Sigmoid colon (tissue), 7 donors: ENCODE measurements around the gene NXPE4. TPM values are rescaled to one million over a fixed set of nuclear protein-coding genes. Genes with fewer than 3 reads are reported as not detected.

Experiments
- DNase-seq: peaks from one replicate; pipeline ENCODE4 v3.0.0-alpha.2; 2019
- H3K27ac ChIP-seq, 4 donors: fragments of 200-600 bp; sonication (generic); one replicate each; pipeline ENCODE4 v1.5.1; 2016 to 2019; ENCODE audit warnings: mild to moderate bottlenecking in 1 of 4
- H3K27me3 ChIP-seq, 3 donors: fragments of 200-600 bp; sonication (generic); one replicate each; pipeline ENCODE4 v1.5.1; 2019; ENCODE audit warnings: mild to moderate bottlenecking in 1 of 3
- H3K36me3 ChIP-seq, 4 donors: fragments of 200-600 bp; sonication (generic); one replicate each; pipeline ENCODE4 v1.5.1; 2016 to 2019
- H3K4me1 ChIP-seq, 4 donors: fragments of 200-600 bp; sonication (generic); one replicate each; pipeline ENCODE4 v1.5.1; 2017 to 2019
- H3K4me3 ChIP-seq, 4 donors: fragments of 200-600 bp; sonication (generic); one replicate each; pipeline ENCODE4 v1.5.1; 2017 to 2019; ENCODE audit warnings: mild to moderate bottlenecking in 2 of 4, moderate library complexity in 1 of 4
- H3K9me3 ChIP-seq, 4 donors: fragments of 200-600 bp in 3 of 4; sonication (generic) in 3 of 4; one replicate each; pipeline versions ENCODE4 v1.5.1 to v1.6.1; 2013 to 2019
- CTCF ChIP-seq, 4 experiments: fragments of 450-650 bp in 3 of 4; fragments of 200-600 bp in 1 of 4; IDR thresholded peaks; one replicate each; pipeline ENCODE4 v1.5.1; 2016 to 2019; ENCODE audit warnings: antibody characterized with exemption in 4 of 4, mild to moderate bottlenecking in 3 of 4, moderate library complexity in 2 of 4
- EP300 ChIP-seq, 4 donors: sonication (generic); formaldehyde crosslinking; IDR thresholded peaks; one replicate each; pipeline ENCODE4 v1.6.1; 2017; ENCODE audit warnings: antibody characterized with exemption in 4 of 4
- POLR2A ChIP-seq, 2 donors: fragments of 450-650 bp; IDR thresholded peaks; one replicate each; pipeline ENCODE4 v1.6.1; 2016; ENCODE audit warnings: antibody characterized with exemption in 2 of 2, mild to moderate bottlenecking in 2 of 2, moderate library complexity in 2 of 2
- POLR2AphosphoS5 ChIP-seq, 4 donors: sonication (generic); formaldehyde crosslinking; IDR thresholded peaks; one replicate each; pipeline ENCODE4 v1.6.1; 2017; ENCODE audit warnings: antibody characterized with exemption in 4 of 4
- WGBS, 2 donors: extraction: QIAGEN DNeasy Blood & Tissue Kit; methylation state at CpG; one replicate each; pipeline ENCODE4 v1.1.7; 2013; 5-methylcytosine and 5-hydroxymethylcytosine counted together
- intact Hi-C: fragments of 100-400 bp; cut with DNase I; formaldehyde crosslinking; loops from one replicate; pipeline ENCODE4 v1.15.1; 2023
- polyA plus RNA-seq, 3 donors: library from polyadenylated mRNA; stranded (reverse); fragments of 200-250 nt; gene quantifications; one replicate each; pipeline ENCODE4 v1.2.3, GENCODE V29; 2013
- total RNA-seq, 4 donors: library from RNA; depleted of rRNA; stranded (reverse); fragments of >200 nt; gene quantifications; one replicate each; pipeline ENCODE4 v1.1.0, GENCODE V29; 2016
- donor health status: healthy with polysubstance abuse.
- donor health status: Bipolar disorder and iron deficiency.
- donor health status: healthy.

NXPE4 gene
- total and polyA plus RNA-seq, 7 donors: 0.36 to 46.8 (median 37.8) TPM; not detected in 2

GRCh38 chr11:114556135-114556534 is 39.5 kb downstream of the NXPE4 start:
- Histone ChIP-seq H3K4me1 (no peaks in the 10 kb centered on the region), H3K9me3 (no peaks in the 10 kb centered on the region), H3K36me3 (no peaks in the 10 kb centered on the region), H3K4me3 (no peak overlapping the region), H3K27ac (no peak overlapping the region), H3K27me3 (no peaks in the 10 kb centered on the region)
- TF ChIP-seq CTCF (IDR thresholded peaks at IDR 0.05) (no peak), POLR2AphosphoS5 (IDR thresholded peaks at IDR 0.05) (no peak)
- 4 to 21% methylated on average over 1 of the region's 1 CpG for WGBS, 2 donors
- intact Hi-C loops: no loop called here
- no peak for DNase-seq

GRCh38 chr11:114553642-114554041 is 41.9 kb downstream of the NXPE4 start:
- Histone ChIP-seq H3K4me3 (no peak overlapping the region), H3K27ac (no peak overlapping the region), H3K4me1 (no peaks in the 10 kb centered on the region), H3K9me3 (no peaks in the 10 kb centered on the region), H3K27me3 (no peaks in the 10 kb centered on the region), H3K36me3 (no peaks in the 10 kb centered on the region)
- no peak for DNase-seq
- no peak for TF ChIP-seq CTCF (IDR thresholded peaks at IDR 0.05)
- no peak for TF ChIP-seq POLR2A (IDR thresholded peaks at IDR 0.05)
- TF ChIP-seq POLR2AphosphoS5 (IDR thresholded peaks at IDR 0.05): no peak
- TF ChIP-seq EP300 (IDR thresholded peaks at IDR 0.05): no peak
- 73 to 84% methylated on average over 2 of the region's 2 CpGs for WGBS, 2 donors
- intact Hi-C loops: no loop called here

- Histone ChIP-seq H3K27ac (no peak overlapping the region), H3K27me3 (no peaks in the 10 kb centered on the region), H3K4me3 (no peak overlapping the region), H3K9me3 (no peaks in the 10 kb centered on the region), H3K4me1 (no peaks in the 10 kb centered on the region), H3K36me3 (no peaks in the 10 kb centered on the region)
- intact Hi-C loops: no loop called here
- WGBS, 2 donors: 91 to 96% methylated on average over 4 of the region's 4 CpGs
- TF ChIP-seq POLR2AphosphoS5 (IDR thresholded peaks at IDR 0.05) (no peak), POLR2A (IDR thresholded peaks at IDR 0.05) (no peak), CTCF (IDR thresholded peaks at IDR 0.05) (no peak), EP300 (IDR thresholded peaks at IDR 0.05) (no peak)
- no peak for DNase-seq
Measured at GRCh38 chr11:114551060-114551459, 44.5 kb downstream of the NXPE4 start.

- Histone ChIP-seq H3K27ac (no peak overlapping the region), H3K4me3 (no peak overlapping the region), H3K27me3 (no peaks in the 10 kb centered on the region), H3K4me1 (peaks cover 0 to 11% (median 3%) of the 10 kb centered on the region in 4 donors), H3K36me3 (no peaks in the 10 kb centered on the region), H3K9me3 (no peaks in the 10 kb centered on the region)
- intact Hi-C loops: no loop called here
- DNase-seq: no peak
- 23 to 72% methylated on average over 2 of the region's 2 CpGs for WGBS, 2 donors
- TF ChIP-seq POLR2A (IDR thresholded peaks at IDR 0.05) (no peak), EP300 (IDR thresholded peaks at IDR 0.05) (no peak), CTCF (IDR thresholded peaks at IDR 0.05) (no peak), POLR2AphosphoS5 (IDR thresholded peaks at IDR 0.05) (no peak)
Measured at GRCh38 chr11:114525682-114526081, 69.9 kb downstream of the NXPE4 start.

- no peaks in the 10 kb centered on the region for H3K36me3 ChIP-seq
- H3K9me3 ChIP-seq: no peaks in the 10 kb centered on the region
- TF ChIP-seq CTCF (IDR thresholded peaks at IDR 0.05) (no peak), POLR2A (IDR thresholded peaks at IDR 0.05) (no peak), POLR2AphosphoS5 (IDR thresholded peaks at IDR 0.05) (no peak), EP300 (IDR thresholded peaks at IDR 0.05) (no peak)
- H3K4me1 ChIP-seq: peaks cover 0 to 11% (median 3%) of the 10 kb centered on the region in 4 donors
- no peak overlapping the region for H3K4me3 ChIP-seq
- no peaks in the 10 kb centered on the region for H3K27me3 ChIP-seq
- intact Hi-C loops: no loop called here
- 79 to 92% methylated on average over 1 of the region's 1 CpG for WGBS, 2 donors
- DNase-seq: no peak
- H3K27ac ChIP-seq: no peak overlapping the region
Measured at GRCh38 chr11:114524122-114524521, 71.5 kb downstream of the NXPE4 start.
